ENCODE data around the gene PNMT. TPM values are rescaled to one million over a fixed set of nuclear protein-coding genes. Genes with fewer than 3 reads are reported as not detected.

Gene PNMT
- total and polyA plus RNA-seq, 2 experiments from 2014 or later: 1.9 to 2.5 TPM

DNA sequence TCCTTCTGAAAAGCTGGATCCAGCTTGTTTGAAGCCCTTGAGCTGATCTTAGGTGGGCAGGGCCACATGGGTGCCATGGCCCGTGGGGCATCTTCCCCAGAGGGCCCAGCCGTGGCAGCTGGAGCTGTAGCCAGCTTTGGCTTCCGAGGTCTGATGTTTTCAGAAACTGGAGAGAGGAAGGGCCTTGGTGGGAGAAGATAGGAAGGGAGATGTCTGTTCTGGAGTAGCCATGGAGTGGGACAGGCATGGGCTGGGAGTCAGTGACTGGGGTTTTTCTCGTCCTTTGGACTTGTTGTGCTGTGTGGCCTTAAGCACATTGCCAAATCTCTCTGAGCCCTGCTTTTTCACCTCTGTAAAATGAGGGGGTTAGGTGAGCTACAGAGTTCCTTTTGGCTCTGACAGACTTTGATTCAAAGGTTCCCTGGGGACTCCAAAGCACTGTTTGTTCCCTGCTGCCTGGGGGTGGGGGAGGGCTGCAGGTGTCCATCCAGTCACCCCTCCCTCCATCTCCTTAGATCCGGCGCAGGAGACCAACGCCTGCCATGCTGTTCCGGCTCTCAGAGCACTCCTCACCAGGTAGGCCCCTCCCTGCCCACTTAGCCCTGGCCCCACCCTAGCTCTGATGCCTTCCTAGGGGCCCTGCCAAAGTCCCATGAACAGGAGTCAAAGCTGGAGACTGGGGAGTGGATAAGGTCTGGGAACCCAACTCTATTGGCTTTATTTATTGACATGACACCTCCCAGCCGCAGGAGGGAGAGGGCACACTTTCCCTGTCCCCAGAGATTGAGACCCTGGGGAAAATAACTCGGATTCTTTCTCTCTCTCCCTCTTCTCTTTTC lies 39.4 kb upstream of the PNMT start:
- Mint-ChIP-seq H3K36me3 (ENCODE audit: low read depth) (0 out of 3 replicates have a peak, but pooled peaks cover 2% of the 10 kb centered on the region), H3K4me3 (peak overlapping the region; percentile 20; the same call in 1 of the 3 replicates), H3K27ac (no peak overlapping the region), H3K27me3 (ENCODE audit: insufficient read depth, low read depth, poor library complexity) (peaks cover 57% of the 10 kb centered on the region), H3K4me1 (peaks cover 75% of the 10 kb centered on the region), H3K9me3 (no peaks in the 10 kb centered on the region; the same call in 2 of the 3 replicates)
- no peak for ATAC-seq
- Histone ChIP-seq H3K9me2 (ENCODE audit: insufficient read depth) (no peaks in the 10 kb centered on the region), H3K27me3 (ENCODE audit: insufficient read depth) (peaks cover 54% of the 10 kb centered on the region), H2AFZ (no peak overlapping the region), H3F3A (replicated peaks; ENCODE audit: low read depth) (0 out of 2 replicates have a peak, but pooled peaks cover 10% of the 10 kb centered on the region), H3K4me2 (peak overlapping the region; percentile 95), H3K36me3 (ENCODE audit: insufficient read depth) (no peaks in the 10 kb centered on the region), H3K4me3 (peak overlapping the region; percentile 91; the same call in 1 of the 2 replicates), H3K79me2 (replicated peaks; ENCODE audit: insufficient read depth) (no peaks in the 10 kb centered on the region), H4K20me1 (replicated peaks; ENCODE audit: insufficient read depth) (no peaks in the 10 kb centered on the region), H3K4me1 (ENCODE audit: insufficient read depth) (peaks cover 50% of the 10 kb centered on the region), H3K27ac (ENCODE audit: low read depth) (no peak overlapping the region)
- TF ChIP-seq, protein P1, sequence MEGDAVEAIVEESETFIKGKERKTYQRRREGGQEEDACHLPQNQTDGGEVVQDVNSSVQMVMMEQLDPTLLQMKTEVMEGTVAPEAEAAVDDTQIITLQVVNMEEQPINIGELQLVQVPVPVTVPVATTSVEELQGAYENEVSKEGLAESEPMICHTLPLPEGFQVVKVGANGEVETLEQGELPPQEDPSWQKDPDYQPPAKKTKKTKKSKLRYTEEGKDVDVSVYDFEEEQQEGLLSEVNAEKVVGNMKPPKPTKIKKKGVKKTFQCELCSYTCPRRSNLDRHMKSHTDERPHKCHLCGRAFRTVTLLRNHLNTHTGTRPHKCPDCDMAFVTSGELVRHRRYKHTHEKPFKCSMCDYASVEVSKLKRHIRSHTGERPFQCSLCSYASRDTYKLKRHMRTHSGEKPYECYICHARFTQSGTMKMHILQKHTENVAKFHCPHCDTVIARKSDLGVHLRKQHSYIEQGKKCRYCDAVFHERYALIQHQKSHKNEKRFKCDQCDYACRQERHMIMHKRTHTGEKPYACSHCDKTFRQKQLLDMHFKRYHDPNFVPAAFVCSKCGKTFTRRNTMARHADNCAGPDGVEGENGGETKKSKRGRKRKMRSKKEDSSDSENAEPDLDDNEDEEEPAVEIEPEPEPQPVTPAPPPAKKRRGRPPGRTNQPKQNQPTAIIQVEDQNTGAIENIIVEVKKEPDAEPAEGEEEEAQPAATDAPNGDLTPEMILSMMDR (conservative IDR thresholded peaks at IDR 0.05; ENCODE audit: low read depth in 2 of 2): no peak
- TF ChIP-seq, protein P2, sequence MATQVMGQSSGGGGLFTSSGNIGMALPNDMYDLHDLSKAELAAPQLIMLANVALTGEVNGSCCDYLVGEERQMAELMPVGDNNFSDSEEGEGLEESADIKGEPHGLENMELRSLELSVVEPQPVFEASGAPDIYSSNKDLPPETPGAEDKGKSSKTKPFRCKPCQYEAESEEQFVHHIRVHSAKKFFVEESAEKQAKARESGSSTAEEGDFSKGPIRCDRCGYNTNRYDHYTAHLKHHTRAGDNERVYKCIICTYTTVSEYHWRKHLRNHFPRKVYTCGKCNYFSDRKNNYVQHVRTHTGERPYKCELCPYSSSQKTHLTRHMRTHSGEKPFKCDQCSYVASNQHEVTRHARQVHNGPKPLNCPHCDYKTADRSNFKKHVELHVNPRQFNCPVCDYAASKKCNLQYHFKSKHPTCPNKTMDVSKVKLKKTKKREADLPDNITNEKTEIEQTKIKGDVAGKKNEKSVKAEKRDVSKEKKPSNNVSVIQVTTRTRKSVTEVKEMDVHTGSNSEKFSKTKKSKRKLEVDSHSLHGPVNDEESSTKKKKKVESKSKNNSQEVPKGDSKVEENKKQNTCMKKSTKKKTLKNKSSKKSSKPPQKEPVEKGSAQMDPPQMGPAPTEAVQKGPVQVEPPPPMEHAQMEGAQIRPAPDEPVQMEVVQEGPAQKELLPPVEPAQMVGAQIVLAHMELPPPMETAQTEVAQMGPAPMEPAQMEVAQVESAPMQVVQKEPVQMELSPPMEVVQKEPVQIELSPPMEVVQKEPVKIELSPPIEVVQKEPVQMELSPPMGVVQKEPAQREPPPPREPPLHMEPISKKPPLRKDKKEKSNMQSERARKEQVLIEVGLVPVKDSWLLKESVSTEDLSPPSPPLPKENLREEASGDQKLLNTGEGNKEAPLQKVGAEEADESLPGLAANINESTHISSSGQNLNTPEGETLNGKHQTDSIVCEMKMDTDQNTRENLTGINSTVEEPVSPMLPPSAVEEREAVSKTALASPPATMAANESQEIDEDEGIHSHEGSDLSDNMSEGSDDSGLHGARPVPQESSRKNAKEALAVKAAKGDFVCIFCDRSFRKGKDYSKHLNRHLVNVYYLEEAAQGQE (IDR thresholded peaks at IDR 0.05; ENCODE audit: unreplicated experiment): no peak
- TF ChIP-seq, protein P3, sequence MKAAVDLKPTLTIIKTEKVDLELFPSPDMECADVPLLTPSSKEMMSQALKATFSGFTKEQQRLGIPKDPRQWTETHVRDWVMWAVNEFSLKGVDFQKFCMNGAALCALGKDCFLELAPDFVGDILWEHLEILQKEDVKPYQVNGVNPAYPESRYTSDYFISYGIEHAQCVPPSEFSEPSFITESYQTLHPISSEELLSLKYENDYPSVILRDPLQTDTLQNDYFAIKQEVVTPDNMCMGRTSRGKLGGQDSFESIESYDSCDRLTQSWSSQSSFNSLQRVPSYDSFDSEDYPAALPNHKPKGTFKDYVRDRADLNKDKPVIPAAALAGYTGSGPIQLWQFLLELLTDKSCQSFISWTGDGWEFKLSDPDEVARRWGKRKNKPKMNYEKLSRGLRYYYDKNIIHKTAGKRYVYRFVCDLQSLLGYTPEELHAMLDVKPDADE (IDR thresholded peaks at IDR 0.05): no peak
- TF ChIP-seq ZNF331 (CRISPR knock-in tag; IDR thresholded peaks at IDR 0.05; ENCODE audit: low read depth) (no peak), NANOG (IDR thresholded peaks at IDR 0.05; ENCODE audit: borderline replicate concordance) (no peak)
- no peak for DNase-seq (ENCODE audit: low spot score)

DNA sequence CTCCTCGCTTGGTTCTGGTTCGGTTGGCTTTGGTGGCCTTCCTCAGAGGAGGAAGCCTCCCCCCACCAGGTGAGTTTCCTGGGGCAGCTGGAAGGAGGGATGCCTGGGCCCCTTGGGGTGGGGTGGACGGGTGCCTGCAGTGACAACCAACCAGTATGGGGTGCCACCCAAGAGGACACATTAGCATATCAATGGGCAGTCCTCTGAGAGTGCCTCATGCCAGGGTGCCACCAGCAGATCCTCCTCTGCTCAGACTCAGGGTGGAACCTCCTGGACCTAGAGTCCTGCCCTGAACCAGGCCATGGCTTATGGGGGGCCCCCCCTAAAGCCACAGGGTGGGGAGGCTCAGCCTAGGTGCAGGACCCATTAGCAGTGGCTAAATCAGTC lies 38.8 kb upstream of the PNMT start:
- no peak for DNase-seq (ENCODE audit: low spot score)
- Histone ChIP-seq H2AFZ (no peak overlapping the region), H3K79me2 (replicated peaks; ENCODE audit: insufficient read depth) (no peaks in the 10 kb centered on the region), H3K9me2 (ENCODE audit: insufficient read depth) (no peaks in the 10 kb centered on the region), H4K20me1 (replicated peaks; ENCODE audit: insufficient read depth) (no peaks in the 10 kb centered on the region), H3K4me3 (peak overlapping the region; percentile 30; the same call in 1 of the 2 replicates), H3K36me3 (ENCODE audit: insufficient read depth) (no peaks in the 10 kb centered on the region), H3K27ac (ENCODE audit: low read depth) (no peak overlapping the region), H3K27me3 (ENCODE audit: insufficient read depth) (peaks cover 49% of the 10 kb centered on the region), H3K4me2 (peak overlapping the region; percentile 95), H3K4me1 (ENCODE audit: insufficient read depth) (peaks cover 55% of the 10 kb centered on the region), H3F3A (replicated peaks; ENCODE audit: low read depth) (0 out of 2 replicates have a peak, but pooled peaks cover 8% of the 10 kb centered on the region)
- ATAC-seq: no peak
- H3K4me1 Mint-ChIP-seq: peaks cover 75% of the 10 kb centered on the region
- H3K36me3 Mint-ChIP-seq (ENCODE audit: low read depth): 0 out of 3 replicates have a peak, but pooled peaks cover 2% of the 10 kb centered on the region
- H3K27me3 Mint-ChIP-seq (ENCODE audit: insufficient read depth, low read depth, poor library complexity): peaks cover 53% of the 10 kb centered on the region
- no peak overlapping the region for H3K27ac Mint-ChIP-seq
- no peaks in the 10 kb centered on the region; the same call in 2 of the 3 replicates for H3K9me3 Mint-ChIP-seq
- H3K4me3 Mint-ChIP-seq: no peak overlapping the region
- TF ChIP-seq, protein P1 (conservative IDR thresholded peaks at IDR 0.05; ENCODE audit: low read depth in 2 of 2): no peak
- peak; percentile 25 for TF ChIP-seq EZH2 (IDR thresholded peaks at IDR 0.05; ENCODE audit: low read depth, unreplicated experiment)
- no peak for TF ChIP-seq EZH2phosphoT487 (IDR thresholded peaks at IDR 0.05; ENCODE audit: unreplicated experiment)
- TF ChIP-seq ZNF331 (CRISPR knock-in tag; IDR thresholded peaks at IDR 0.05; ENCODE audit: low read depth): no peak
